ENCODE results near the gene PHF13.

PHF13 gene

DNA sequence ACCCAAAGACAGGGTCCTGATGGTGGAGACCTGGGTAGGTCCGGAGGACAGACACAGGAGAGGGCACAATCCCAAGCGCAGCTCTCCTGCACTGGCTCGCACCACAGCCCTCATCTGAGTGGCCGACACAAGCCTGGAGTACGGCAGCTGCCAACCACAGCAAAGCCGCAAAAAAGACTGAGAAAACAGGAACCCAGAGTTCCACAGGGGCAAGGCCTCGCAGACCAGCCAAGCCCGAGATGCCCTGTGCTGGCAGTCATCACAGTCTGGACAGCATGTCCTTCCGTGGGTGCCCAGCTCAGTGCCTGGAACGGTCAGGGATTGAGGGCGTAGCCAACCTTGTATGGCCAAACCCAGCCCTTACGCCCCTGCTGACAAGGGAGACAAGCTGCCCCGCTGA, 22.3 kb upstream of the PHF13 start:
- TF ChIP-seq, protein P1, sequence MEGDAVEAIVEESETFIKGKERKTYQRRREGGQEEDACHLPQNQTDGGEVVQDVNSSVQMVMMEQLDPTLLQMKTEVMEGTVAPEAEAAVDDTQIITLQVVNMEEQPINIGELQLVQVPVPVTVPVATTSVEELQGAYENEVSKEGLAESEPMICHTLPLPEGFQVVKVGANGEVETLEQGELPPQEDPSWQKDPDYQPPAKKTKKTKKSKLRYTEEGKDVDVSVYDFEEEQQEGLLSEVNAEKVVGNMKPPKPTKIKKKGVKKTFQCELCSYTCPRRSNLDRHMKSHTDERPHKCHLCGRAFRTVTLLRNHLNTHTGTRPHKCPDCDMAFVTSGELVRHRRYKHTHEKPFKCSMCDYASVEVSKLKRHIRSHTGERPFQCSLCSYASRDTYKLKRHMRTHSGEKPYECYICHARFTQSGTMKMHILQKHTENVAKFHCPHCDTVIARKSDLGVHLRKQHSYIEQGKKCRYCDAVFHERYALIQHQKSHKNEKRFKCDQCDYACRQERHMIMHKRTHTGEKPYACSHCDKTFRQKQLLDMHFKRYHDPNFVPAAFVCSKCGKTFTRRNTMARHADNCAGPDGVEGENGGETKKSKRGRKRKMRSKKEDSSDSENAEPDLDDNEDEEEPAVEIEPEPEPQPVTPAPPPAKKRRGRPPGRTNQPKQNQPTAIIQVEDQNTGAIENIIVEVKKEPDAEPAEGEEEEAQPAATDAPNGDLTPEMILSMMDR (IDR thresholded peaks at IDR 0.05; ENCODE audit: low read depth, low read length, missing control alignments) = no peak
- in situ Hi-C loops (cut with HindIII; ENCODE audit: low sequenced_read_pairs) = no loop called here
- no peak overlapping the region for H3K4me3 ChIP-seq (ENCODE audit: low read depth, low read length)
- DNase-seq (ENCODE audit: low read depth) = no peak

DNA sequence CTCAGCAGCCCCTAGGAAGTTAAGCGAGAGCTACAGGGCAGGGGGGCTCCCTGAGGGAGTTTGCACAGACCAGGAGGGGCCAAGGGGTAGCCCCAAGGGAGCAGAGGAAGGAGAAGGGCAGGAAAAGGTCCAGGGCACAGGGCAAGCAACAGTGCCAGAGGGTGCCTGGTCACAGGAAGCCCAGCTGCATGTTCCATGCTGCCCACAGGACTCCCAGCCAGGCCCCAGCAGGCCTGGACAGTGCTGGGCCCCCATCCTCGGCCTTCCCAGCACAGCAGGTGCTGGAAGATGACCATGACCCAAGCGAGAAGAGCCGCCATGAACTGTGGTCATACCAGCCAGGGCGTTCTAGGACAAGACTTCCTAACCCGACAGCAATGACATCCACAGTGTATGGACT, 21.9 kb upstream of the PHF13 start:
- DNase-seq (ENCODE audit: low read depth) = no peak
- in situ Hi-C loops (cut with HindIII; ENCODE audit: low sequenced_read_pairs) = no loop called here
- H3K4me3 ChIP-seq (ENCODE audit: low read depth, low read length) = no peak overlapping the region
- TF ChIP-seq, protein P1 (IDR thresholded peaks at IDR 0.05; ENCODE audit: low read depth, low read length, missing control alignments) = no peak

DNA sequence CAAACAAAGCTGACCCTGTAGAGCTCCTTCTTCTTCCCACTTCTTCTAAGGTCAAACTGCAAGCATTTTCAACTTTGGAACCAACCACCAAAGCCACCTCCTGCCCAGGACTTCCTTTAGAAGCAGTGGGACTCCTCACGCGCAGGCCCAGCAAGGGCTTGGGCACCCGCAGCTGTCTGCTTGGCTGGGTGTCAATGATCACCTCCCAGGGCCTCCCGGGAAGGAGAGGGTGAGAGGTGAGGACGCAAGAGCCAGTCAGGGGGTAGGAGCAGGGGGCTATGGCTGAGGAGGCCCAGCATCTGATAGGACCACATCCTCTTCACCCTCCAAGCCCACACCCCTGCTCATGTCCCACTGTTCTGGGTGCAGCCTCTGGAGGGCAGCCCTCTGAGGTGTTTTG, 21.1 kb upstream of the PHF13 start:
- H3K4me3 ChIP-seq (ENCODE audit: low read depth, low read length) = no peak overlapping the region
- TF ChIP-seq, protein P1 (IDR thresholded peaks at IDR 0.05; ENCODE audit: low read depth, low read length, missing control alignments) = no peak
- DNase-seq (ENCODE audit: low read depth) = no peak
- in situ Hi-C loops (cut with HindIII; ENCODE audit: low sequenced_read_pairs) = no loop called here

DNA sequence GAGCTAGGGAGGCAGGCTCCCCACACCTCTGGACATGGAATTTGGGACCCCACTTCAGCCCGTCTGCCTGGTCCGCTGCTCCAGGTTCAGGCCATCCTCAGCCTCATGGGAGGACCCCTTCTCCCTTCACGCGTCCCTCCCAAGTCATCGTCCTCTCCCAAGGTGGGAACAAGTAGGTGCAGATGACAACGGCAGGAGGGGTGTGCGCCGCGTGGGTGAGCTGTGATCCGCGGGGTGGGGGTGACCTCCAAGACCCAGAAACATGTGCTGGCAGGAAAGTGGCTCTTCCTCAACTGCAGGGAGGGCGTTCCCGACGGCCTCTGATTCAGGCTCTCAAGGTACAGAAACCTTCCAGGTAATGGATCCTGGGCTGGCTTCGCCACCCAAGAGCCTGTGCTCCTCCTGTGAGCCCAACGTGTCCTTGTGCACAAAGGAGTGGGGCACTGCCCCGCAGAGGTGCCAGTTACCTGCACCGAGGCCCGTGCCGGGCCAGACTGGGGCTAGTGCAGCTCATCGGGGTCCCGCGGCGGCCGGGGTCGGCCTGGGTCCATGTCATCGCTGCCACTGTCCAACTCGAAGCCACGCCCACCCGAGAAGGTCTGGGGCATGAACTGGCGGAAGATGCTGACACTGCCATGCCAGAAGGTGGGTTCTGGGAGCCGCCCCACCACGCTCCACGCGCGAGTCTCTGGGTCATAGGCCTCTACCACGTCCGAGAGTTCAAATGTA, 20.5 kb upstream of the PHF13 start:
- in situ Hi-C loops (cut with HindIII; ENCODE audit: low sequenced_read_pairs) = no loop called here
- no peak for DNase-seq (ENCODE audit: low read depth)
- no peak overlapping the region for H3K4me3 ChIP-seq (ENCODE audit: low read depth, low read length)
- TF ChIP-seq, protein P1 (IDR thresholded peaks at IDR 0.05; ENCODE audit: low read depth, low read length, missing control alignments) = no peak

DNA sequence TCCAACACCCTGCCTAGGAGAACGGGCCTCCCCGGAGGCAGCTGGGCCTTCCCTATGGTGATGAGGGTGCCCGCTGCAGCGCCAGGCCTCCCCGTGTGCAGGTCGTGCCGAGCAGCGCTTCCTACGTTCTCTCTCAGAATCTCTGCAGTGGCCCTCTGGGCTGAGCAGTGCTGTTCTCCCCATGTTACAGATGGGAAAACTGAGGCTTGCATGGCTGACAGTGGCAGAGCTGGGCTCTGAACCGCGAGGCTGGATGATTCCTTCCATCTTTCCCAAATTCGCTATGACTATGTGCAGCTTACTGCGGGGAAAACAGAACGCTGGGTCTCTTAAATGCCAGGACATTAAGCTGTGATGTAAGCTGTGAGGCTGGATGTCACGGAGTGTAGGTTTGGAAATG, 19.7 kb upstream of the PHF13 start:
- in situ Hi-C loops (cut with HindIII; ENCODE audit: low sequenced_read_pairs) = no loop called here
- no peak for DNase-seq (ENCODE audit: low read depth)
- TF ChIP-seq, protein P1 (IDR thresholded peaks at IDR 0.05; ENCODE audit: low read depth, low read length, missing control alignments) = no peak
- no peak overlapping the region for H3K4me3 ChIP-seq (ENCODE audit: low read depth, low read length)

DNA sequence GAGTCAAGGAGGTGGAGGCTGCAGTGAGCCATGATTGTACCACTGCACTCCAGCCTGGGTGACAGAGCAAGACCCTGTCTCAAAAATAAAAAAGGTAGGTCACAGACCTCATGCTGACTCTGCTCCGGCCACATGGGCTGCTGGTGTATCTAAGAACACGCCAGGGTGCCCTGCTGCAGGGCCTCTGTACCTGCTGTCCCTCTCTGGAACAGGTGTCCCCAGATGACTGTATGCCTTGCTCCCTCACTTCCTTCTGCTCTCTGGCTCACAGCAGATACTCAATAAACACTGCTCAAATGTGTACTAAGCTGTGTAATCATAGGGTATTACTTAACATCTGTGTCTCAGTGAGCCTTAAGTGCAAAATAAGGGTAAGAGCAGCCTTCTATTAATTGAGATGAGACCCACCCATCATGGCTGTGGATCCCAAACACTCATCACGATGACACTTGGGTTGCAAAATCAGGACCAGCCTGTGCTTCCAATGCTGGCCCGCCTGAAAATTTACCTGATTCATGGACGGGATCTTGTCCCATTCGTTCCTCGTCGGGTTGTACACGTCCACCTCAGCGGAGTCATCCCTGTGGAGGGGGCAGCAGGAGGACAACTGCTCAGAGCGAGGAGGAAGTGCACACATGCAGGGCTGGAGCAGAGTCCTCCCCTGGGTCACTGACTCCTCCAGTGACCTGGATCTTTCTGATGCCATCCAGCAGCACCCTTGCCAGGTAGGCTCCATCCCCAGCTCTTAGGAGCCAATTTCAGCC, 18.4 kb upstream of the PHF13 start:
- in situ Hi-C loops (cut with HindIII; ENCODE audit: low sequenced_read_pairs) = no loop called here
- H3K4me3 ChIP-seq (ENCODE audit: low read depth, low read length) = no peak overlapping the region
- no peak for DNase-seq (ENCODE audit: low read depth)
- TF ChIP-seq, protein P1 (IDR thresholded peaks at IDR 0.05; ENCODE audit: low read depth, low read length, missing control alignments) = no peak
